Measurements from ENCODE around the gene HIP1R.
A peak's percentile ranks its signal among the peaks of the same experiment; 100 is the strongest.

GRCh38 chr12:122834921-122835749 lies at the start of gene HIP1R:
- TF ChIP-seq CTCF (IDR thresholded peaks at IDR 0.05) (no peak), POLR2A (IDR thresholded peaks at IDR 0.05) (peak in 1 of 2 donors; percentile 65)

Data from thyroid gland (tissue), 4 donors.